ENCODE measurements around the gene UBALD1. TPM values are rescaled to one million over a fixed set of nuclear protein-coding genes. Genes with fewer than 3 reads are reported as not detected.

UBALD1 gene
- total RNA-seq, 1 experiment from 2014 or later, result 45.9 TPM

DNA sequence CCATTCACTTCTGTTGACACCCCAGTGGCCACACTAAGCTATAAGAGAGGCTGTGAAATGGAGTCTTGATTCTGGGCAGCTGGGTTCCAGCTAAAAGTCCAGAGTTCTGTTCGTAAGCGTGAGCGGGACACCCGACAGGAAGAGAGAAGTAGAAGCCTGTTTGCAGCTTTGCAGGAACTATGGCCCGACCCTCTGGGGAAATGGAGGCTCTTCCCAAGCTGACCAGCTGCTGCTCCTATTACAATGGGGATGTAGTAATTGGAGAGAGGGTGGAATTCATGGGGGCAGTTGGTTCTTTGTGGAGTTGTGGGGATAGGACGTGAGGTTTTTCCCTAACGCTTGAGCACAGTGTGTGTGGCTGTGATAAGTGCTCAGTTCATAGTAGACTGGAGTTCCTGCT, 28.4 kb downstream of the UBALD1 start:
- no peak overlapping the region for H3K4me3 ChIP-seq (replicated peaks in 1 of 2; ENCODE audit: low read depth in 1 of 2, low read length in 2 of 2)
- peaks cover 0 to 9% of the 10 kb centered on the region in 2 experiments; a peak in 2 of 4 replicates for H3K9me3 ChIP-seq (ENCODE audit: control insufficient read depth in 1 of 2, insufficient read depth in 1 of 2, low read depth in 1 of 2, low read length in 2 of 2)
- ATAC-seq (no peak), DNase-seq (ENCODE audit: low read depth, low spot score) (no peak)
- no peak for TF ChIP-seq ZNF274 (IDR thresholded peaks at IDR 0.05; ENCODE audit: low read depth, low read length)
- TF ChIP-seq SRF (IDR thresholded peaks at IDR 0.05; ENCODE audit: low read depth), result no peak
- TF ChIP-seq, protein P1, sequence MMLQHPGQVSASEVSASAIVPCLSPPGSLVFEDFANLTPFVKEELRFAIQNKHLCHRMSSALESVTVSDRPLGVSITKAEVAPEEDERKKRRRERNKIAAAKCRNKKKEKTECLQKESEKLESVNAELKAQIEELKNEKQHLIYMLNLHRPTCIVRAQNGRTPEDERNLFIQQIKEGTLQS (IDR thresholded peaks at IDR 0.05), result no peak
- no peak for TF ChIP-seq POLR2A (IDR thresholded peaks at IDR 0.05; ENCODE audit: borderline replicate concordance, extremely low read depth, insufficient read depth, insufficient read length)
- no peak for TF ChIP-seq RAD21 (IDR thresholded peaks at IDR 0.05; ENCODE audit: low read depth)
- TF ChIP-seq EGR1 (IDR thresholded peaks at IDR 0.05; ENCODE audit: low read depth), result no peak
- no peak for TF ChIP-seq EZH2phosphoT487 (IDR thresholded peaks at IDR 0.05; ENCODE audit: borderline replicate concordance)
- POLR2A ChIA-PET, result no interaction called here
- H3K36me3 ChIP-seq (ENCODE audit: control insufficient read depth in 1 of 2, insufficient read depth in 2 of 2, low read length in 2 of 2), result no peaks in the 10 kb centered on the region
- no peak overlapping the region for H3K27ac ChIP-seq (ENCODE audit: low read depth, low read length)
- H3K4me1 ChIP-seq (ENCODE audit: control insufficient read depth in 1 of 2, insufficient read depth in 2 of 2, low read length in 2 of 2), result peaks cover 0 to 5% of the 10 kb centered on the region in 2 experiments; a peak in 2 of 4 replicates
- no peak overlapping the region for H2AFZ ChIP-seq (ENCODE audit: low read depth, low read length, poor library complexity, severe bottlenecking)
- no peak overlapping the region for H3K9ac ChIP-seq (ENCODE audit: low read length)
- RAD21 ChIA-PET (ENCODE audit: low non-redundant PET in 1 of 2, low total read pairs in 2 of 2, uncharacterized antibody in 2 of 2, unreplicated experiment in 2 of 2), result no interaction called here
- intact Hi-C loops (cut with micrococcal nuclease), result no loop called here
- H3K9me2 ChIP-seq (ENCODE audit: insufficient read depth), result no peaks in the 10 kb centered on the region
- CTCF ChIA-PET, result interaction anchor here (0.6 to 1.5 kb wide), 14 partner anchors 8 to 85 kb away, joined by 3 to 8 read pairs (median 3); no protein-coding TSS in a partner anchor
- no TSS peak for BruUV-seq (replicated peaks)
- no peaks in the 10 kb centered on the region for H3K27me3 ChIP-seq (ENCODE audit: insufficient read depth, low read length)
- H3K4me2 ChIP-seq (ENCODE audit: low read length), result no peak overlapping the region
- H4K20me1 ChIP-seq (ENCODE audit: insufficient read depth), result no peaks in the 10 kb centered on the region
- no peaks in the 10 kb centered on the region for H3K79me2 ChIP-seq (ENCODE audit: insufficient read depth, low read length)

DNA sequence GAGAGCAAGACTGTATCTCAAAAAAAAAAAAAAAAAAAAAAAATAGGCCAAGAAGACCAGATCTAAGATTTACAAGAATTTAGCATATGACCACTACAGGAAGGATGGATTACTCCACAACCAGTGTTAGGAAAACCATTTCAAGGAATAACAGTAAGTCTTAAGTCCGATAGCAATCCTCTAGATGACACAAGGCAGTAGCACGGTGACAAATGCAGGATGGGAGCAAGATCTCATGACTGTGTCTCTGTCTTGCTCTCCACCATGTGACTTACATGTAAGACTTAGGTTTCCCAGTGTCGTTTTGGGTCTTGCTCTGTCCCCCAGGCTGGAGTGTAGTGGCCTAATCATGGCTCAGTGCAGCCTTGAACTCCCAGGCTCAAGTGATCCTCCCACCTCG, 30.8 kb downstream of the UBALD1 start:
- DNase-seq (ENCODE audit: low read depth, low spot score) (no peak), ATAC-seq (no peak)
- BruUV-seq (replicated peaks), result no TSS peak
- Histone ChIP-seq H3K27me3 (ENCODE audit: insufficient read depth, low read length) (no peaks in the 10 kb centered on the region), H4K20me1 (ENCODE audit: insufficient read depth) (no peaks in the 10 kb centered on the region), H3K79me2 (ENCODE audit: insufficient read depth, low read length) (no peaks in the 10 kb centered on the region), H3K36me3 (ENCODE audit: control insufficient read depth in 1 of 2, insufficient read depth in 2 of 2, low read length in 2 of 2) (no peaks in the 10 kb centered on the region), H3K4me1 (ENCODE audit: control insufficient read depth in 1 of 2, insufficient read depth in 2 of 2, low read length in 2 of 2) (peaks cover 0 to 5% of the 10 kb centered on the region in 2 experiments; a peak in 2 of 4 replicates), H3K4me3 (replicated peaks in 1 of 2; ENCODE audit: low read depth in 1 of 2, low read length in 2 of 2) (no peak overlapping the region), H3K27ac (ENCODE audit: low read depth, low read length) (no peak overlapping the region), H3K9ac (ENCODE audit: low read length) (no peak overlapping the region), H3K9me3 (ENCODE audit: control insufficient read depth in 1 of 2, insufficient read depth in 1 of 2, low read depth in 1 of 2, low read length in 2 of 2) (peaks cover 0 to 9% of the 10 kb centered on the region in 2 experiments; a peak in 2 of 4 replicates), H3K4me2 (ENCODE audit: low read length) (no peak overlapping the region), H3K9me2 (ENCODE audit: insufficient read depth) (no peaks in the 10 kb centered on the region), H2AFZ (ENCODE audit: low read depth, low read length, poor library complexity, severe bottlenecking) (no peak overlapping the region)
- ChIA-PET CTCF (no interaction called here), POLR2A (no interaction called here), RAD21 (ENCODE audit: low non-redundant PET in 1 of 2, low total read pairs in 2 of 2, uncharacterized antibody in 2 of 2, unreplicated experiment in 2 of 2) (no interaction called here)
- intact Hi-C loops (cut with micrococcal nuclease), result no loop called here
- TF ChIP-seq SRF (IDR thresholded peaks at IDR 0.05; ENCODE audit: low read depth) (no peak), YY1 (IDR thresholded peaks at IDR 0.05; ENCODE audit: extremely low read depth, insufficient replicate concordance, low read depth, low read length) (no peak), POLR2A (IDR thresholded peaks at IDR 0.05; ENCODE audit: borderline replicate concordance, extremely low read depth, insufficient read depth, insufficient read length) (no peak), FOSL1 (IDR thresholded peaks at IDR 0.05; ENCODE audit: low read depth) (no peak), RAD21 (IDR thresholded peaks at IDR 0.05; ENCODE audit: low read depth) (no peak), CEBPB (IDR thresholded peaks at IDR 0.05; ENCODE audit: low read depth) (no peak), SP1 (IDR thresholded peaks at IDR 0.05; ENCODE audit: low read depth) (no peak)
- TF ChIP-seq, protein P1 (IDR thresholded peaks at IDR 0.05), result no peak
- TF ChIP-seq, protein P2, sequence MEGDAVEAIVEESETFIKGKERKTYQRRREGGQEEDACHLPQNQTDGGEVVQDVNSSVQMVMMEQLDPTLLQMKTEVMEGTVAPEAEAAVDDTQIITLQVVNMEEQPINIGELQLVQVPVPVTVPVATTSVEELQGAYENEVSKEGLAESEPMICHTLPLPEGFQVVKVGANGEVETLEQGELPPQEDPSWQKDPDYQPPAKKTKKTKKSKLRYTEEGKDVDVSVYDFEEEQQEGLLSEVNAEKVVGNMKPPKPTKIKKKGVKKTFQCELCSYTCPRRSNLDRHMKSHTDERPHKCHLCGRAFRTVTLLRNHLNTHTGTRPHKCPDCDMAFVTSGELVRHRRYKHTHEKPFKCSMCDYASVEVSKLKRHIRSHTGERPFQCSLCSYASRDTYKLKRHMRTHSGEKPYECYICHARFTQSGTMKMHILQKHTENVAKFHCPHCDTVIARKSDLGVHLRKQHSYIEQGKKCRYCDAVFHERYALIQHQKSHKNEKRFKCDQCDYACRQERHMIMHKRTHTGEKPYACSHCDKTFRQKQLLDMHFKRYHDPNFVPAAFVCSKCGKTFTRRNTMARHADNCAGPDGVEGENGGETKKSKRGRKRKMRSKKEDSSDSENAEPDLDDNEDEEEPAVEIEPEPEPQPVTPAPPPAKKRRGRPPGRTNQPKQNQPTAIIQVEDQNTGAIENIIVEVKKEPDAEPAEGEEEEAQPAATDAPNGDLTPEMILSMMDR (IDR thresholded peaks at IDR 0.05 in 2 of 3, conservative IDR thresholded peaks at IDR 0.05 in 1 of 3; ENCODE audit: borderline replicate concordance in 1 of 3, insufficient read depth in 1 of 3, low read depth in 2 of 3, low read length in 2 of 3), result no peak

Data from HCT116 (cell line).